ENCODE data around the gene C1QTNF1.

DNA sequence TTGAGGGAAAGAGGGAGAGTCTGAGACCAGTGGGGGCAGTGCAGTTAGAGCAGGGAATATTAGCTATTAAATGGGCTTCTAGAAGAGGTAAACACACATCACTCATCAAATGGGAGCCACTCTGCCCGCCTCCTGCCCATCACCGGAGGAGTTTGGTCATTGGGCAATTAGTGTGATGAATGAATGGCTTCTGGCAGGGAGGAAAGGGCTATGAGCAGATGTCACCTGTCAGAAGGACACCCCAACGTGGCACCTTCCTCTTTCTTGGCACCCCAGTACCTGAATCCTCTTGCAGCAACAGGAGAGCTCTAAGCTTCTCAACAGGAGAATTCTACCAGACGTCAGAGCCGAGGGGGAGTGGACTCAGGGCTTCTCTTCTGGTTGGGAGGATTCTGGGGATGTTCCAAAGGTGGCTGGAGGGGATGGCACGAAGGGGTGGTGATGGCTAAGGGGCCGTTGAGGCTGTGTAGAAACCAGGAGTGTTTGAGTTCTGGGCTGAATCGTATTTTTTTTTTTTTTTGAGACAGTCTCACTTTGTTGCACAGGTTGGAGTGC is 11.0 kb downstream of the C1QTNF1 start:
- no peak for TF ChIP-seq EZH2 (IDR thresholded peaks at IDR 0.05; ENCODE audit: borderline replicate concordance, insufficient read depth, low read depth, low read length, poor library complexity, severe bottlenecking)
- TF ChIP-seq, protein P1, sequence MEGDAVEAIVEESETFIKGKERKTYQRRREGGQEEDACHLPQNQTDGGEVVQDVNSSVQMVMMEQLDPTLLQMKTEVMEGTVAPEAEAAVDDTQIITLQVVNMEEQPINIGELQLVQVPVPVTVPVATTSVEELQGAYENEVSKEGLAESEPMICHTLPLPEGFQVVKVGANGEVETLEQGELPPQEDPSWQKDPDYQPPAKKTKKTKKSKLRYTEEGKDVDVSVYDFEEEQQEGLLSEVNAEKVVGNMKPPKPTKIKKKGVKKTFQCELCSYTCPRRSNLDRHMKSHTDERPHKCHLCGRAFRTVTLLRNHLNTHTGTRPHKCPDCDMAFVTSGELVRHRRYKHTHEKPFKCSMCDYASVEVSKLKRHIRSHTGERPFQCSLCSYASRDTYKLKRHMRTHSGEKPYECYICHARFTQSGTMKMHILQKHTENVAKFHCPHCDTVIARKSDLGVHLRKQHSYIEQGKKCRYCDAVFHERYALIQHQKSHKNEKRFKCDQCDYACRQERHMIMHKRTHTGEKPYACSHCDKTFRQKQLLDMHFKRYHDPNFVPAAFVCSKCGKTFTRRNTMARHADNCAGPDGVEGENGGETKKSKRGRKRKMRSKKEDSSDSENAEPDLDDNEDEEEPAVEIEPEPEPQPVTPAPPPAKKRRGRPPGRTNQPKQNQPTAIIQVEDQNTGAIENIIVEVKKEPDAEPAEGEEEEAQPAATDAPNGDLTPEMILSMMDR (IDR thresholded peaks at IDR 0.05), result no peak

All from B cell (primary cell).